Endothelial cell of umbilical vein (primary cell): ENCODE results near the gene RORC. TPM values are rescaled to one million over a fixed set of nuclear protein-coding genes. Genes with fewer than 3 reads are reported as not detected.

Experiments
- BruUV-seq: library from RNA; stranded (reverse); fragments of 400-500 nt; replicated peaks from 2 replicates; lab custom pipeline; 2021; lab: Mats Ljungman, UMichigan
- CTCF ChIA-PET: fragments of 300-600, 350-600 bp; sonication (Branson Sonifier 250); formaldehyde crosslinking; loops from one replicate; lab custom pipeline; 2021; ENCODE audit warnings: antibody characterized with exemption, inconsistent platforms; lab: Charles Lee
- POLR2A ChIA-PET: fragments of 300-600, 350-600 bp; sonication (Branson Sonifier 250); formaldehyde crosslinking; loops from one replicate; lab custom pipeline; 2021; ENCODE audit warnings: antibody characterized with exemption, inconsistent platforms; lab: Charles Lee
- DNase-seq: peaks from one replicate; pipeline ENCODE4 v3.0.0-alpha.2; 2011; ENCODE audit warnings: low read depth, low spot score
- FAIRE-seq: peaks from 2 replicates; lab custom pipeline; 2011; peaks lifted over from hg19 to GRCh38; lab: Jason Lieb, UNC
- H2AFZ ChIP-seq: 2 replicates; pipeline ENCODE4 v1.6.0; 2012; ENCODE audit warnings: low read depth, low read length, control low read depth, inconsistent platforms
- H3K27ac ChIP-seq: 2 replicates; pipeline ENCODE4 v1.5.1; 2011; ENCODE audit warnings: low read depth, mild to moderate bottlenecking, control low read depth, low read length, moderate library complexity; ENCODE audit not compliant: insufficient read depth
- H3K27me3 ChIP-seq, 2 experiments: 2 replicates each; pipeline versions ENCODE4 v1.6.0 to v1.6.1; 2011; ENCODE audit warnings: low read length in 2 of 2, mixed read lengths in 1 of 2; ENCODE audit not compliant: control insufficient read depth in 2 of 2, insufficient read depth in 2 of 2
- H3K36me3 ChIP-seq, 2 experiments: 2 replicates in 1 of 2; 3 replicates in 1 of 2; pipeline ENCODE4 v1.5.1; 2011; ENCODE audit warnings: low read length in 2 of 2, mild to moderate bottlenecking in 1 of 2, moderate library complexity in 1 of 2; ENCODE audit not compliant: control insufficient read depth in 2 of 2, insufficient read depth in 2 of 2; ENCODE audit errors: extremely low read depth in 1 of 2
- H3K4me1 ChIP-seq: 3 replicates; pipeline ENCODE4 v1.5.1; 2011; ENCODE audit warnings: mild to moderate bottlenecking, low read length; ENCODE audit not compliant: control insufficient read depth, insufficient read depth; ENCODE audit errors: extremely low read depth
- H3K4me2 ChIP-seq: 2 replicates; pipeline ENCODE4 v1.6.1; 2011; ENCODE audit warnings: low read length, control low read depth, mixed read lengths; ENCODE audit not compliant: insufficient read depth
- H3K4me3 ChIP-seq, 3 experiments: fragments of 200-600 bp in 1 of 3; sonication (generic), shearing (Covaris generic) in 1 of 3; replicated peaks in 1 of 3; 2 replicates each; pipeline ENCODE4 v1.5.1; 2011 to 2016; ENCODE audit warnings: control low read depth in 3 of 3, low read length in 3 of 3, mild to moderate bottlenecking in 2 of 3, inconsistent platforms in 1 of 3, low read depth in 1 of 3, moderate library complexity in 1 of 3; ENCODE audit not compliant: insufficient read depth in 1 of 3
- H3K79me2 ChIP-seq: 2 replicates; pipeline ENCODE4 v1.6.0; 2012; ENCODE audit warnings: low read length, inconsistent platforms; ENCODE audit not compliant: control insufficient read depth, insufficient read depth
- H3K9ac ChIP-seq: replicated peaks from 2 replicates; pipeline ENCODE3; 2011; ENCODE audit warnings: low read length, control low read depth; ENCODE audit not compliant: insufficient read depth; ENCODE audit errors: extremely low read depth
- H3K9me1 ChIP-seq: replicated peaks from 3 replicates; pipeline ENCODE4 v1.6.0; 2011; ENCODE audit warnings: mild to moderate bottlenecking, low read length; ENCODE audit not compliant: control insufficient read depth, insufficient read depth; ENCODE audit errors: extremely low read depth
- H3K9me3 ChIP-seq: replicated peaks from 2 replicates; pipeline ENCODE4 v1.5.1; 2012; ENCODE audit warnings: low read length, inconsistent platforms; ENCODE audit not compliant: control insufficient read depth, insufficient read depth
- H4K20me1 ChIP-seq: replicated peaks from 2 replicates; pipeline ENCODE3; 2011; ENCODE audit warnings: mild to moderate bottlenecking, low read length; ENCODE audit not compliant: control insufficient read depth, insufficient read depth; ENCODE audit errors: extremely low read depth
- EZH2 ChIP-seq: IDR thresholded peaks from 2 replicates; pipeline ENCODE4 v1.6.1; 2012; ENCODE audit warnings: borderline replicate concordance, low read depth, mild to moderate bottlenecking, moderate library complexity, low read length, inconsistent platforms; ENCODE audit not compliant: severe bottlenecking
- FOS ChIP-seq: IDR thresholded peaks from 2 replicates; pipeline ENCODE4 v1.6.1; 2011; ENCODE audit warnings: mild to moderate bottlenecking, low read length, moderate library complexity, borderline replicate concordance; ENCODE audit not compliant: insufficient read depth
- GATA2 ChIP-seq: IDR thresholded peaks from 2 replicates; pipeline ENCODE4 v1.7.0; 2011; ENCODE audit warnings: low read depth, mild to moderate bottlenecking, moderate library complexity, mixed read lengths, low read length; ENCODE audit not compliant: insufficient read length, insufficient read depth
- JUN ChIP-seq: IDR thresholded peaks from 2 replicates; pipeline ENCODE4 v1.6.1; 2011; ENCODE audit warnings: borderline replicate concordance, low read depth; ENCODE audit not compliant: insufficient read length, insufficient read depth
- MAX ChIP-seq: IDR thresholded peaks from 2 replicates; pipeline ENCODE4 v1.6.1; 2011; ENCODE audit not compliant: insufficient read depth, insufficient read length
- MYC ChIP-seq: IDR thresholded peaks from one replicate; pipeline ENCODE4 v1.6.1; 2011; ENCODE audit warnings: mild to moderate bottlenecking, low read depth, low read length
- POLR2A ChIP-seq: IDR thresholded peaks from 2 replicates; pipeline ENCODE4 v1.6.1; 2012; ENCODE audit warnings: low read depth, mild to moderate bottlenecking, control low read depth, low read length
- POLR2AphosphoS5 ChIP-seq: IDR thresholded peaks from 2 replicates; pipeline ENCODE4 v1.6.1; 2012; ENCODE audit warnings: low read depth, mild to moderate bottlenecking, control low read depth, low read length, moderate library complexity; ENCODE audit not compliant: insufficient read depth
- dilution Hi-C: fragments of 300-500 bp; cut with MboI; formaldehyde crosslinking; loops from one replicate; pipeline ENCODE4 v1.15.0; 2019; ENCODE audit warnings: low sequenced_read_pairs; ENCODE audit not compliant: extremely low pct_ligation_motif_present
- intact Hi-C: fragments of 100-400 bp; cut with micrococcal nuclease; formaldehyde crosslinking; loops from one replicate; pipeline ENCODE4 v1.10.0; 2022
- polyA plus RNA-seq, 4 experiments: library from polyadenylated mRNA; depleted of rRNA in 3 of 4; stranded (reverse) in 3 of 4; unstranded in 1 of 4; fragments of >200 nt; gene quantifications; 2 replicates each; pipeline versions ENCODE4 v1.2.1 to v1.2.3, GENCODE V29; 2011 to 2012; ENCODE audit warnings: missing spikeins in 1 of 4
- total RNA-seq: library from RNA; stranded (reverse); gene quantifications from 2 replicates; pipeline ENCODE4 v1.2.3, GENCODE V29; 2021
- TF ChIP-seq, protein P1 (sequence below), 2 donors: IDR thresholded peaks; 1 replicate in 1 of 2; 2 replicates in 1 of 2; pipeline ENCODE4 v1.5.1; 2011; ENCODE audit warnings: low read length in 2 of 2, mild to moderate bottlenecking in 2 of 2, moderate library complexity in 2 of 2, control low read depth in 1 of 2, inconsistent platforms in 1 of 2, low read depth in 1 of 2; ENCODE audit not compliant: insufficient read depth in 1 of 2; ENCODE audit errors: extremely low read depth in 1 of 2

The RORC gene
- total and polyA plus RNA-seq, 2 donors (not counting 3 experiments of a cell fraction or from before 2014, with no cell fraction given): not detected

DNA sequence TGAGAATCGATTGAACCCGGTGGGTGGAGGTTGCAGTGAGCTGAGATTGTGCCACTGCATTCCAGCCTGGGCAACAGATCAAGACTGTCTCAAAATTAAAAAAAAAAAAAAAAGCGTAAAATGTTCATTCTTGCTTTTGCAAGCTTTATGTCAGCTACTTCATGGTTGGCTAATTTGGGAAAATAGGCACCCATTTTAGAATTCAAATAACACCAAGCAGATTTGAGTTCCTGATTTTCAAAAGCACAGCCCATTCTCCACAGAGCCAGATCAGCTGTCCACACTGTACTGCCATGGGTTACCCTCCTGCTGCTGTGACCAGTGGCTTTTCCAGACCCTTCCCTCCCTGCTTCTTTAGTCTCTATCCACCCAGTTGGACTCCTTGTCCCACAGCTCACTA lies 17.5 kb upstream of the RORC start:
- Histone ChIP-seq H3K4me2 (no peak overlapping the region), H3K4me3 (no peak overlapping the region), H3K9me1 (no peaks in the 10 kb centered on the region), H3K9ac (no peak overlapping the region), H3K4me1 (peaks cover 17% of the 10 kb centered on the region), H2AFZ (no peak overlapping the region), H3K27me3 (peaks cover 3 to 9% of the 10 kb centered on the region in 2 experiments), H4K20me1 (no peaks in the 10 kb centered on the region), H3K79me2 (no peaks in the 10 kb centered on the region), H3K9me3 (no peaks in the 10 kb centered on the region), H3K27ac (no peak overlapping the region), H3K36me3 (no peaks in the 10 kb centered on the region)
- no TSS peak for BruUV-seq
- intact Hi-C loops (loop anchor here (2.0 to 5.0 kb wide), 2 partner anchors 20 to 58 kb away; partner anchors contain the start of gene THEM4), dilution Hi-C loops (no loop called here)
- DNase-seq (no peak), FAIRE-seq (no peak)
- TF ChIP-seq JUN (no peak), POLR2A (no peak), MAX (no peak), FOS (no peak), POLR2AphosphoS5 (no peak), GATA2 (no peak), EZH2 (no peak), MYC (no peak)
- TF ChIP-seq, protein P1, sequence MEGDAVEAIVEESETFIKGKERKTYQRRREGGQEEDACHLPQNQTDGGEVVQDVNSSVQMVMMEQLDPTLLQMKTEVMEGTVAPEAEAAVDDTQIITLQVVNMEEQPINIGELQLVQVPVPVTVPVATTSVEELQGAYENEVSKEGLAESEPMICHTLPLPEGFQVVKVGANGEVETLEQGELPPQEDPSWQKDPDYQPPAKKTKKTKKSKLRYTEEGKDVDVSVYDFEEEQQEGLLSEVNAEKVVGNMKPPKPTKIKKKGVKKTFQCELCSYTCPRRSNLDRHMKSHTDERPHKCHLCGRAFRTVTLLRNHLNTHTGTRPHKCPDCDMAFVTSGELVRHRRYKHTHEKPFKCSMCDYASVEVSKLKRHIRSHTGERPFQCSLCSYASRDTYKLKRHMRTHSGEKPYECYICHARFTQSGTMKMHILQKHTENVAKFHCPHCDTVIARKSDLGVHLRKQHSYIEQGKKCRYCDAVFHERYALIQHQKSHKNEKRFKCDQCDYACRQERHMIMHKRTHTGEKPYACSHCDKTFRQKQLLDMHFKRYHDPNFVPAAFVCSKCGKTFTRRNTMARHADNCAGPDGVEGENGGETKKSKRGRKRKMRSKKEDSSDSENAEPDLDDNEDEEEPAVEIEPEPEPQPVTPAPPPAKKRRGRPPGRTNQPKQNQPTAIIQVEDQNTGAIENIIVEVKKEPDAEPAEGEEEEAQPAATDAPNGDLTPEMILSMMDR (IDR thresholded peaks at IDR 0.05; ENCODE audit: extremely low read depth in 1 of 2, insufficient read depth in 1 of 2, low read depth in 1 of 2, low read length in 2 of 2): no peak
- ChIA-PET CTCF (interaction anchor here (1.3 to 3.6 kb wide), 4 partner anchors 9 to 40 kb away, joined by 3 to 22 read pairs (median 6); no protein-coding TSS in a partner anchor), POLR2A (no interaction called here)
